HFFc6 (cell line): ENCODE data around the gene LHX2. TPM values are rescaled to one million over a fixed set of nuclear protein-coding genes. Genes with fewer than 3 reads are reported as not detected.

ENCODE experiments used
- DNase-seq: peaks from one replicate; pipeline ENCODE4 v3.0.0-alpha.2; 2018
- H3K27ac Mint-ChIP-seq: 2 replicates; pipeline ENCODE4 v1.8.0; 2020; ENCODE audit warnings: mild to moderate bottlenecking, mixed read lengths
- H3K27me3 Mint-ChIP-seq: 2 replicates; pipeline ENCODE4 v1.8.0; 2021; ENCODE audit warnings: mild to moderate bottlenecking, moderate library complexity, mixed read lengths; ENCODE audit not compliant: insufficient read depth
- H3K36me3 Mint-ChIP-seq: 2 replicates; pipeline ENCODE4 v1.8.0; 2021; ENCODE audit warnings: low read depth, mixed read lengths
- H3K4me1 Mint-ChIP-seq: 2 replicates; pipeline ENCODE4 v1.8.0; 2020; ENCODE audit warnings: low read depth, mixed read lengths
- H3K4me3 Mint-ChIP-seq: 2 replicates; pipeline ENCODE4 v1.8.0; 2020; ENCODE audit warnings: mild to moderate bottlenecking, moderate library complexity, mixed read lengths
- H3K9me3 Mint-ChIP-seq: 2 replicates; pipeline ENCODE4 v1.8.0; 2020; ENCODE audit warnings: mild to moderate bottlenecking, mixed read lengths
- total RNA-seq, 6 experiments: library from RNA; stranded (reverse); fragmentation: NEBNext Ultra II Directional; extraction: Animal tissue kit (Norgen Biotek cat#: 25700); gene quantifications; 2 replicates in 1 of 6; 3 replicates in 5 of 6; pipeline ENCODE4 v1.2.3, GENCODE V29; 2021
- TF ChIP-seq, protein P1 (sequence below): fragments of 200-600 bp; sonication (generic); IDR thresholded peaks from 2 replicates; pipeline ENCODE4 v1.5.0; 2021; ENCODE audit warnings: antibody characterized with exemption, mild to moderate bottlenecking

Gene LHX2
- total RNA-seq, 6 experiments from 2014 or later = not detected

DNA sequence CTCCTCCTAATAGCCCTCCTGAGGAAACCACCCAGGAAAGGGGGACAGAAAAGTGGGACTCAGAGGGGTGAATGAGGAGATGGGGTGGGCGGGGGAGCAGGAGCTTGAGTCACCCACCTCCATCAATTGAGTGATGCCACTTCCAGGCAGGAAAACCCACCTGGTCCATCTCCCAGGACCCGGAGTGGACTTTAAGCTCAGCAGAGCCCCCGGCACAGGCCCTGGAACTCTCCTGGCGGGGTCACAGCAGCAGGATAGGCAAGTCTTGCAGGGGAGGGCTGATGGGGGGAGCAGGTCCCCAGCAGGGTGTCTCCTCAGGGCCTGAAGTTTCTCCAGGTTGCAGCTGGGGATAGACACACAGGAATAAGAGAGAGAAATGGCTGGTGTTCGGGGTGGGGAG is 40.8 kb downstream of the LHX2 start:
- no peak for DNase-seq
- Mint-ChIP-seq H3K9me3 (peaks cover 7% of the 10 kb centered on the region; the same call in 1 of the 2 replicates), H3K27ac (no peak overlapping the region), H3K36me3 (peaks cover 7% of the 10 kb centered on the region; the same call in 1 of the 2 replicates), H3K4me3 (no peak overlapping the region), H3K27me3 (peaks cover 40% of the 10 kb centered on the region), H3K4me1 (peaks cover 19% of the 10 kb centered on the region)
- TF ChIP-seq, protein P1, sequence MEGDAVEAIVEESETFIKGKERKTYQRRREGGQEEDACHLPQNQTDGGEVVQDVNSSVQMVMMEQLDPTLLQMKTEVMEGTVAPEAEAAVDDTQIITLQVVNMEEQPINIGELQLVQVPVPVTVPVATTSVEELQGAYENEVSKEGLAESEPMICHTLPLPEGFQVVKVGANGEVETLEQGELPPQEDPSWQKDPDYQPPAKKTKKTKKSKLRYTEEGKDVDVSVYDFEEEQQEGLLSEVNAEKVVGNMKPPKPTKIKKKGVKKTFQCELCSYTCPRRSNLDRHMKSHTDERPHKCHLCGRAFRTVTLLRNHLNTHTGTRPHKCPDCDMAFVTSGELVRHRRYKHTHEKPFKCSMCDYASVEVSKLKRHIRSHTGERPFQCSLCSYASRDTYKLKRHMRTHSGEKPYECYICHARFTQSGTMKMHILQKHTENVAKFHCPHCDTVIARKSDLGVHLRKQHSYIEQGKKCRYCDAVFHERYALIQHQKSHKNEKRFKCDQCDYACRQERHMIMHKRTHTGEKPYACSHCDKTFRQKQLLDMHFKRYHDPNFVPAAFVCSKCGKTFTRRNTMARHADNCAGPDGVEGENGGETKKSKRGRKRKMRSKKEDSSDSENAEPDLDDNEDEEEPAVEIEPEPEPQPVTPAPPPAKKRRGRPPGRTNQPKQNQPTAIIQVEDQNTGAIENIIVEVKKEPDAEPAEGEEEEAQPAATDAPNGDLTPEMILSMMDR = no peak

DNA sequence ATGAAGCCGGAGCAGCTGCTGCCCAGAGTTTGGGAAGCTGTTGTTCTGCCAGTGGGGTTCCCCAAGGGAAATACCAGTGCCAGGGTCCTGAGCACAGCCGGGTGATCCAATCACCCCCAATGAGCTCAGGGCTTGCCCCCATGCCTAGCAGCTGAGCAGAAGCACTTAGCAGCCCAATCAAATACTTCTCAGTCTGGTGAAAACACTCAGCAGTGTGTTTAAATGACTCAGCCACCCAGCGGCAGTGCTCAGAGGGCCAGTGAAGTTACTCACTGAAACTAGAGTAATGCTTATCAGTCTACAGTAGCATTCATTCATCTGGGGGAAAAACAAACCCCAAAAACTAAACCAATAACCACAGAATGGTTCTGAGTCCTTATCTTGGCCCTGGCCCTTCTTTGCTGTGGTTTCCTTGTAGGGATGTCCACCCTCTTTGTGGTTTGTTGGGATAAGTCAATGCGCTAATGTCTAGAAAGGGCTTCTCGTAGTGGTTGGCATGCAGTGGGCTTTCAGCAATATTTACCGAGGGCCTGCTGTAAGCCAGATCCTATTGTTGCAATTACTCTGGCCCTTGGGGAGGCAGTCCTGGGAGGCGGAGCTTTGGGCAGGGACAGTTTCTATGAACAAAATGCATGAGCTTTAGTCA is 43.1 kb downstream of the LHX2 start:
- peaks cover 43% of the 10 kb centered on the region for H3K27me3 Mint-ChIP-seq
- peak overlapping the region; percentile 77 for H3K27ac Mint-ChIP-seq

DNA sequence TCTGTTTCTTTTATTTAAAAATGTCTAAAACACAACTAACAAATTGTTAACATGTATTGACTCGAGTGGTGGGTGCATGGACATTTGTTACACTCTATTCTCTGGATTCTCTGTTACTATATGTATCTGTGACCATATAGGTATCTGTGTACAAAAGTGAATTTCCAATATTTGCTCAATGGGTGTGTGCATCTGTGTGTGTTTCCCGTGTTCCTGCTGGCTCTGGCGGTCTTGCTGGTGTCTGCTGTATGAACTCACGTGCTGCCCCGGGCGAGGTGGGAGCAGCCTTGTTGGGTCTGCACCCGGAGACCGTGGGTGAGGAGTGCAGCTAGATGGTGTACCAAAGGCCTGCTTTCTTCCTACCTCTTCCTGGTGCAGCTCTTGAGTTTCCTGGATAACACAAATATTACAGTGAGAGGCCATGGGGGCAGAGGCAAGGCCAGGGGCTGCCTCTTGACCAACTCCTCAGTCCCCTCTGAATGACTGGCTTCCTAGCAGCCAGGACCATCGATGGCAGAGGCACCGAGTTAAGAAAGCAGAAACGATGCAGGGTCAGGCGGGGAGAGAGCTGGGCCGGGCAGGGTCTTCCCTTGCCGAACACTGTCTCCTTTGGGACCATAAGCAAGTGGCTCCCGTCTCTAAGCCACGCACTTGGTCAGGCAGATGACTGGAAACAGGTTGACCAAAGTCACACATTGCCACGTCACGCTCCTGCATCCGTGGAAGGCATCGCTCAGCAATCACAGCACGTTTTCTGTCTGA is 49.5 kb downstream of the LHX2 start:
- no peaks in the 10 kb centered on the region for H3K9me3 Mint-ChIP-seq
- TF ChIP-seq, protein P1 = no peak

More for the DNA sequence above, 43.1 kb downstream of the LHX2 start:
- H3K9me3 Mint-ChIP-seq = peaks cover 7% of the 10 kb centered on the region; the same call in 1 of the 2 replicates
- TF ChIP-seq, protein P1 = peak; percentile 25; the same call in 1 of the 2 replicates
- no peak overlapping the region for H3K4me3 Mint-ChIP-seq
- peaks cover 7% of the 10 kb centered on the region; the same call in 1 of the 2 replicates for H3K36me3 Mint-ChIP-seq
- DNase-seq = peak; percentile 88
- H3K4me1 Mint-ChIP-seq = peaks cover 19% of the 10 kb centered on the region

DNA sequence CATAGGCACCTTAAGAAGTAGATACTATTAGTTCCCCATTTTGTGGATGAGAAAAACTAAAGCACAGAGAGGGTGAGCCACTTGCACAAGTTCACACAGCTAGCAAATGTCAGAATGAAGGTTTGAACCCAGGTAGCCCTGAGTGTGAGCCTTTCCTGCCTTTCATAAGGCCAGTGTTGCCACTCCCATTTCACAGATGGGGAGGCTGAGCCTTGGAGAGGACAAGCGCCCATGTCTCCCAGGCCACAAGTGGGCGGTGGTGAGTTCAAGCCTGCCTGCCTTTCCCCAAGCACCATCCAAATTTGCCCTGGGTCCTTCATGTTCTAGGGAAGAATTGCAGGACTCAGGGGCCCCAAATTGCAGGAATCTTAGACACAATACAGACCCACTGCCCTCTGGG is 50.6 kb downstream of the LHX2 start:
- TF ChIP-seq, protein P1 = peak; percentile 36; the same call in 1 of the 2 replicates
- no peak for DNase-seq
- Mint-ChIP-seq H3K27me3 (peaks cover 48% of the 10 kb centered on the region), H3K36me3 (no peaks in the 10 kb centered on the region), H3K9me3 (no peaks in the 10 kb centered on the region), H3K27ac (no peak overlapping the region), H3K4me3 (no peak overlapping the region), H3K4me1 (no peaks in the 10 kb centered on the region)

More for the DNA sequence above, 49.5 kb downstream of the LHX2 start:
- Mint-ChIP-seq H3K4me3 (no peak overlapping the region), H3K36me3 (no peaks in the 10 kb centered on the region), H3K27ac (no peak overlapping the region), H3K27me3 (peaks cover 43% of the 10 kb centered on the region), H3K4me1 (no peaks in the 10 kb centered on the region)
- DNase-seq = no peak

DNA sequence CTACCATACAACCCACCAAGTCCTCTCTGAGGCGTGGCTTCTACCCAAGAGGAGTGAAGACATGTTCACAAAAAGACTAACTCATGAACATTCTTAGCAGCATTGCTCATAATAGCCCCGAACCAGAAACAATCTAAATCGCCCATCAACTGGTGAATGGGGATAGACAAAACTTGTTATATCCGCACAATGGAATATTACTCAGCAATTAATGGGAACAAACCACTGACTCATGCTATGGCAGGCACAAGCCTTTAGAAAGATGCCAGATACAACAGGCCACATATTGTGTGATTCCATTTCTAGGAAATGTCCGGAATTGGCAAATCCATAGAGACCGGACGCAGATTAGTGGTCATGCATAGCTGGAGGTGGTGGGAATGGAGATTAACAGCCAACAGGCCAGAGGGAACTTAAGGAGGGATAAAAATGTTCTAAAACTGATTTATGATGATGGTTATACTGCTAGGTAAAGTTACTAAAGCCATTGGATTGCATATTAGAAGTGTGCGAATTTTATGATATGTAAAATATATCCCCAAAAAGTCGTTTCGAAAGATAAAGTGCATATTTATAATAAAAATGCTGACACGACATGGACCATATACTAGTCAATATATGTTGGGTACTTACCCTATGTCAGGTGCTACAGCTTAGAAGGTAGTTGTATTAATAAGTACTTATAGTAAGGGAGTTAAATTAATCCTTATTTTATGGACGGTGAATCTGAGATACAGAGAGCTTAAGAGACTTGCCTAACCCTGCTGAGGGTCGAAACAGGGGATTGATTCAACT is 55.4 kb downstream of the LHX2 start:
- no peak overlapping the region for H3K27ac Mint-ChIP-seq
- TF ChIP-seq, protein P1 = no peak
- H3K4me3 Mint-ChIP-seq = no peak overlapping the region
- peak; percentile 71 for DNase-seq
- peaks cover 9% of the 10 kb centered on the region; the same call in 1 of the 2 replicates for H3K9me3 Mint-ChIP-seq
- no peaks in the 10 kb centered on the region for H3K36me3 Mint-ChIP-seq
- H3K27me3 Mint-ChIP-seq = peaks cover 31% of the 10 kb centered on the region
- H3K4me1 Mint-ChIP-seq = no peaks in the 10 kb centered on the region
